Kidney (tissue), 14 donors: ENCODE data around the gene TLR2. TPM values are rescaled to one million over a fixed set of nuclear protein-coding genes. Genes with fewer than 3 reads are reported as not detected.
"Not testable (repeated sequence)": the region's sequence is repeated elsewhere in the genome, so short reads cannot be mapped to it uniquely, and the experiment has no call there.

ENCODE experiments used
- DNase-seq, 5 donors: peaks; one replicate each; pipeline ENCODE4 v3.0.0-alpha.2; 2013 to 2020
- FAIRE-seq: peaks from 2 replicates; lab custom pipeline; 2012; peaks lifted over from hg19 to GRCh38; lab: Jason Lieb, UNC
- H3K27ac ChIP-seq, 2 donors: one replicate each; pipeline ENCODE4 v1.7.0; 2013; ENCODE audit warnings: low read depth in 2 of 2, low read length in 2 of 2, inconsistent platforms in 1 of 2
- H3K27me3 ChIP-seq: one replicate; pipeline ENCODE4 v1.7.1; 2013; ENCODE audit warnings: low read length, inconsistent platforms; ENCODE audit not compliant: control insufficient read depth, insufficient read depth
- H3K36me3 ChIP-seq, 3 donors: one replicate each; pipeline versions ENCODE4 v1.7.0 to v1.7.1; 2013; ENCODE audit warnings: low read length in 3 of 3, control low read depth in 1 of 3, inconsistent platforms in 1 of 3; ENCODE audit not compliant: insufficient read depth in 3 of 3, control insufficient read depth in 2 of 3
- H3K4me1 ChIP-seq, 3 donors: one replicate each; pipeline versions ENCODE4 v1.7.0 to v1.7.1; 2013; ENCODE audit warnings: low read length in 3 of 3, inconsistent platforms in 1 of 3, low read depth in 1 of 3; ENCODE audit not compliant: control insufficient read depth in 2 of 3, insufficient read depth in 2 of 3
- H3K4me3 ChIP-seq, 3 donors: one replicate each; pipeline versions ENCODE4 v1.7.0 to v1.8.1; 2013; ENCODE audit warnings: low read length in 3 of 3, control low read depth in 1 of 3, inconsistent platforms in 1 of 3
- H3K9ac ChIP-seq, 3 donors: one replicate each; pipeline versions ENCODE4 v1.7.0 to v1.7.1; 2013; ENCODE audit warnings: low read length in 3 of 3, control low read depth in 1 of 3, inconsistent platforms in 1 of 3
- H3K9me3 ChIP-seq, 3 donors: one replicate each; pipeline versions ENCODE4 v1.7.0 to v1.7.1; 2013; ENCODE audit warnings: low read length in 3 of 3, control low read depth in 1 of 3, inconsistent platforms in 1 of 3; ENCODE audit not compliant: control insufficient read depth in 2 of 3, insufficient read depth in 1 of 3
- intact Hi-C: fragments of 100-400 bp; cut with DNase I; formaldehyde crosslinking; loops from one replicate; pipeline ENCODE4 v1.11.1; 2022
- polyA plus RNA-seq: library from polyadenylated mRNA; stranded (reverse); fragments of 350-450 nt; fragmentation: Illumina TruSeq; extraction: RNeasy Lipid Tissue Mini Kit (QIAGEN cat#74804); gene quantifications from one replicate; pipeline ENCODE4 v1.2.3, GENCODE V29; 2014; ENCODE audit warnings: low read depth, low replicate concordance; ENCODE audit not compliant: insufficient read depth
- total RNA-seq: library from RNA; stranded (reverse); fragmentation: NEBNext Ultra II Directional; extraction: Animal tissue kit (Norgen Biotek cat#: 25700); gene quantifications from one replicate; pipeline ENCODE4 v1.2.1, GENCODE V29; 2021
- TF ChIP-seq, protein P1 (sequence below): IDR thresholded peaks from 3 replicates; pipeline ENCODE4 v1.5.1; 2012; ENCODE audit warnings: mild to moderate bottlenecking, moderate library complexity, borderline replicate concordance; ENCODE audit not compliant: insufficient read depth; ENCODE audit errors: extremely low read depth
- donor health status: control.
- donor health status: control.
- donor health status: control.
- donor health status: control.
- donor health status: control.
- donor health status: DM: yes; HTN: yes; CAD: no.
- donor health status: Normal renal cell carcinoma (clear cell type).

The TLR2 gene
- total and polyA plus RNA-seq, 2 donors from 2014 or later: 8.0 to 59.5 TPM

GRCh38 chr4:153655928-153656327 lies 28.2 kb upstream of the TLR2 start:
- H3K4me3 ChIP-seq: peak overlapping the region in 1 of 3 donors; percentile 2
- DNase-seq (no peak), FAIRE-seq (no peak)
- intact Hi-C loops: no loop called here
- no peaks in the 10 kb centered on the region for H3K27me3 ChIP-seq
- TF ChIP-seq, protein P1, sequence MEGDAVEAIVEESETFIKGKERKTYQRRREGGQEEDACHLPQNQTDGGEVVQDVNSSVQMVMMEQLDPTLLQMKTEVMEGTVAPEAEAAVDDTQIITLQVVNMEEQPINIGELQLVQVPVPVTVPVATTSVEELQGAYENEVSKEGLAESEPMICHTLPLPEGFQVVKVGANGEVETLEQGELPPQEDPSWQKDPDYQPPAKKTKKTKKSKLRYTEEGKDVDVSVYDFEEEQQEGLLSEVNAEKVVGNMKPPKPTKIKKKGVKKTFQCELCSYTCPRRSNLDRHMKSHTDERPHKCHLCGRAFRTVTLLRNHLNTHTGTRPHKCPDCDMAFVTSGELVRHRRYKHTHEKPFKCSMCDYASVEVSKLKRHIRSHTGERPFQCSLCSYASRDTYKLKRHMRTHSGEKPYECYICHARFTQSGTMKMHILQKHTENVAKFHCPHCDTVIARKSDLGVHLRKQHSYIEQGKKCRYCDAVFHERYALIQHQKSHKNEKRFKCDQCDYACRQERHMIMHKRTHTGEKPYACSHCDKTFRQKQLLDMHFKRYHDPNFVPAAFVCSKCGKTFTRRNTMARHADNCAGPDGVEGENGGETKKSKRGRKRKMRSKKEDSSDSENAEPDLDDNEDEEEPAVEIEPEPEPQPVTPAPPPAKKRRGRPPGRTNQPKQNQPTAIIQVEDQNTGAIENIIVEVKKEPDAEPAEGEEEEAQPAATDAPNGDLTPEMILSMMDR: no peak
- no peak overlapping the region for H3K9ac ChIP-seq
- no peaks in the 10 kb centered on the region for H3K4me1 ChIP-seq
- H3K36me3 ChIP-seq: no peaks in the 10 kb centered on the region
- H3K27ac ChIP-seq: no peak overlapping the region
- H3K9me3 ChIP-seq: no peaks in the 10 kb centered on the region

GRCh38 chr4:153661215-153661822 lies 22.8 kb upstream of the TLR2 start:
- Histone ChIP-seq H3K4me1 (no peaks in the 10 kb centered on the region), H3K27ac (no peak overlapping the region), H3K36me3 (no peaks in the 10 kb centered on the region), H3K4me3 (no peak overlapping the region), H3K9me3 (no peaks in the 10 kb centered on the region), H3K27me3 (no peaks in the 10 kb centered on the region), H3K9ac (no peak overlapping the region)
- FAIRE-seq (no peak), DNase-seq (peak in 1 of 5 donors; percentile 17)
- TF ChIP-seq, protein P1: no peak
- intact Hi-C loops: no loop called here

GRCh38 chr4:153661908-153662307 lies 22.2 kb upstream of the TLR2 start:
- no peaks in the 10 kb centered on the region for H3K36me3 ChIP-seq
- no peak overlapping the region for H3K4me3 ChIP-seq
- no peak for FAIRE-seq
- H3K9me3 ChIP-seq: no peaks in the 10 kb centered on the region
- no peak overlapping the region for H3K27ac ChIP-seq
- TF ChIP-seq, protein P1: no peak
- H3K27me3 ChIP-seq: no peaks in the 10 kb centered on the region
- DNase-seq: no peak
- no peaks in the 10 kb centered on the region for H3K4me1 ChIP-seq
- intact Hi-C loops: no loop called here
- H3K9ac ChIP-seq: no peak overlapping the region

DNA sequence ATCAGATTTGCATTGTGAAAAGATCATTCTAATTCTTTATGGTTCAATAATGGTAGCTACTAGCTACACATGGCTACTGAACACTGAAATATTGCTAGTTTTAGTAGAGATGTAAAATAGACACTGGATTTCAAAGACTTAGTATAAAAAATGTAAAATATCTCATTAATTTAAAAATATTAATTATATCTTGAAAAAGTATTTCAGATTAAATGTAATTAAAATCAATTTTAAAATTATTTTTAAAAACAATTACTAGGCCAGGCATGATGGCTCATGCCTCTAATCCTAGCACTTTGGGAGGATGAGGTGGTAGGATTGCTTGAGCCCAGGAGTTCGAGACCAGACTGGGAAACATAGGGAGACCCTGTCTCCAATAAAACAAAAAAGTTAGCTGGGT lies 20.4 kb upstream of the TLR2 start:
- no peak for FAIRE-seq
- H3K27me3 ChIP-seq: no peaks in the 10 kb centered on the region
- no peak overlapping the region for H3K27ac ChIP-seq
- no peak overlapping the region for H3K9ac ChIP-seq
- DNase-seq: no peak
- no peak overlapping the region for H3K4me3 ChIP-seq
- intact Hi-C loops: no loop called here
- H3K4me1 ChIP-seq: no peaks in the 10 kb centered on the region
- no peaks in the 10 kb centered on the region for H3K36me3 ChIP-seq
- H3K9me3 ChIP-seq: no peaks in the 10 kb centered on the region
- TF ChIP-seq, protein P1: no peak

GRCh38 chr4:153666505-153666904 lies 17.6 kb upstream of the TLR2 start:
- intact Hi-C loops: not testable (repeated sequence)

More at GRCh38 chr4:153666505-153666904, 17.6 kb upstream of the TLR2 start:
- not testable (repeated sequence) for H3K4me3 ChIP-seq, H3K9ac ChIP-seq, H3K27me3 ChIP-seq, H3K27ac ChIP-seq, H3K4me1 ChIP-seq, H3K9me3 ChIP-seq, DNase-seq, H3K36me3 ChIP-seq, FAIRE-seq
